Measurements from ENCODE around the gene C7orf57. TPM values are rescaled to one million over a fixed set of nuclear protein-coding genes. Genes with fewer than 3 reads are reported as not detected.

C7orf57 gene
- polyA plus RNA-seq, 3 donors: 0.05 TPM; not detected in 2

- H3K4me1 ChIP-seq (ENCODE audit: control insufficient read depth in 1 of 2, insufficient read depth in 2 of 2, low read length in 2 of 2): peaks cover 9 to 12% of the 10 kb centered on the region in 2 donors
- Mint-ChIP-seq H3K4me3 (no peak overlapping the region), H3K27me3 (ENCODE audit: low read depth in 3 of 3) (peaks cover 0 to 1% (median 0%) of the 10 kb centered on the region in 3 donors), H3K4me1 (peaks cover 14% of the 10 kb centered on the region), H3K9me3 (peaks cover 8 to 23% (median 14%) of the 10 kb centered on the region in 7 donors), H3K36me3 (peaks cover 2 to 4% of the 10 kb centered on the region in 2 donors), H3K27ac (no peak overlapping the region)
- H3K9ac ChIP-seq (ENCODE audit: insufficient read depth, low read length, poor library complexity, severe bottlenecking): no peak overlapping the region
- TF ChIP-seq, protein P1, sequence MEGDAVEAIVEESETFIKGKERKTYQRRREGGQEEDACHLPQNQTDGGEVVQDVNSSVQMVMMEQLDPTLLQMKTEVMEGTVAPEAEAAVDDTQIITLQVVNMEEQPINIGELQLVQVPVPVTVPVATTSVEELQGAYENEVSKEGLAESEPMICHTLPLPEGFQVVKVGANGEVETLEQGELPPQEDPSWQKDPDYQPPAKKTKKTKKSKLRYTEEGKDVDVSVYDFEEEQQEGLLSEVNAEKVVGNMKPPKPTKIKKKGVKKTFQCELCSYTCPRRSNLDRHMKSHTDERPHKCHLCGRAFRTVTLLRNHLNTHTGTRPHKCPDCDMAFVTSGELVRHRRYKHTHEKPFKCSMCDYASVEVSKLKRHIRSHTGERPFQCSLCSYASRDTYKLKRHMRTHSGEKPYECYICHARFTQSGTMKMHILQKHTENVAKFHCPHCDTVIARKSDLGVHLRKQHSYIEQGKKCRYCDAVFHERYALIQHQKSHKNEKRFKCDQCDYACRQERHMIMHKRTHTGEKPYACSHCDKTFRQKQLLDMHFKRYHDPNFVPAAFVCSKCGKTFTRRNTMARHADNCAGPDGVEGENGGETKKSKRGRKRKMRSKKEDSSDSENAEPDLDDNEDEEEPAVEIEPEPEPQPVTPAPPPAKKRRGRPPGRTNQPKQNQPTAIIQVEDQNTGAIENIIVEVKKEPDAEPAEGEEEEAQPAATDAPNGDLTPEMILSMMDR (IDR thresholded peaks at IDR 0.05): no peak
- no peaks in the 10 kb centered on the region for H3K79me2 ChIP-seq (ENCODE audit: insufficient read depth, low read length)
- H4K20me1 ChIP-seq (ENCODE audit: insufficient read depth, low read length): no peaks in the 10 kb centered on the region
- no peaks in the 10 kb centered on the region for H3K36me3 ChIP-seq (replicated peaks in 1 of 2; ENCODE audit: control insufficient read depth in 1 of 2, insufficient read depth in 2 of 2, low read length in 2 of 2)
- intact Hi-C loops (cut with micrococcal nuclease): no loop called here
- H3K27ac ChIP-seq (ENCODE audit: low read depth in 1 of 2, low read length in 2 of 2): no peak overlapping the region
- H3K27me3 ChIP-seq (ENCODE audit: control insufficient read depth in 2 of 2, insufficient read depth in 2 of 2, low read length in 2 of 2): no peaks in the 10 kb centered on the region
- no peaks in the 10 kb centered on the region for H3K9me3 ChIP-seq (replicated peaks in 1 of 2; ENCODE audit: control insufficient read depth in 1 of 2, insufficient read depth in 1 of 2, low read length in 2 of 2)
- no peak overlapping the region for H2AFZ ChIP-seq (ENCODE audit: insufficient read depth, low read depth, low read length, poor library complexity, severe bottlenecking)
- H3K4me2 ChIP-seq (replicated peaks; ENCODE audit: extremely low read depth, low read length, poor library complexity, severe bottlenecking): no peak overlapping the region
- no peak for DNase-seq
- no peak overlapping the region for H3K4me3 ChIP-seq (replicated peaks in 1 of 3; ENCODE audit: low read depth in 2 of 3, low read length in 3 of 3)
- 86% methylated on average over 1 of the region's 5 CpGs for WGBS (ENCODE audit: insufficient coverage)
These were observed 24.4 kb downstream of the C7orf57 start for GRCh38 chr7:48059706-48060105.

- no peak overlapping the region for H3K9ac ChIP-seq (ENCODE audit: insufficient read depth, low read length, poor library complexity, severe bottlenecking)
- H3K79me2 ChIP-seq (ENCODE audit: insufficient read depth, low read length): no peaks in the 10 kb centered on the region
- whole genome bisulfite sequencing (ENCODE audit: insufficient coverage): no CpG with 5 or more reads among the region's 1 CpG
- no peaks in the 10 kb centered on the region for H3K27me3 ChIP-seq (ENCODE audit: control insufficient read depth in 2 of 2, insufficient read depth in 2 of 2, low read length in 2 of 2)
- H3K36me3 ChIP-seq (replicated peaks in 1 of 2; ENCODE audit: control insufficient read depth in 1 of 2, insufficient read depth in 2 of 2, low read length in 2 of 2): no peaks in the 10 kb centered on the region
- H3K9me3 ChIP-seq (replicated peaks in 1 of 2; ENCODE audit: control insufficient read depth in 1 of 2, insufficient read depth in 1 of 2, low read length in 2 of 2): no peaks in the 10 kb centered on the region
- no peak overlapping the region for H3K4me3 ChIP-seq (replicated peaks in 1 of 3; ENCODE audit: low read depth in 2 of 3, low read length in 3 of 3)
- peaks cover 8 to 18% of the 10 kb centered on the region in 2 donors for H3K4me1 ChIP-seq (ENCODE audit: control insufficient read depth in 1 of 2, insufficient read depth in 2 of 2, low read length in 2 of 2)
- intact Hi-C loops (cut with micrococcal nuclease): no loop called here
- Mint-ChIP-seq H3K9me3 (peaks cover 2 to 11% (median 5%) of the 10 kb centered on the region in 7 donors), H3K27me3 (ENCODE audit: low read depth in 3 of 3) (peaks cover 0 to 2% (median 2%) of the 10 kb centered on the region in 3 donors), H3K4me3 (no peak overlapping the region), H3K27ac (no peak overlapping the region), H3K36me3 (peaks cover 0 to 4% of the 10 kb centered on the region in 2 donors), H3K4me1 (peaks cover 18% of the 10 kb centered on the region)
- no peak overlapping the region for H2AFZ ChIP-seq (ENCODE audit: insufficient read depth, low read depth, low read length, poor library complexity, severe bottlenecking)
- no peak overlapping the region for H3K27ac ChIP-seq (ENCODE audit: low read depth in 1 of 2, low read length in 2 of 2)
- H4K20me1 ChIP-seq (ENCODE audit: insufficient read depth, low read length): no peaks in the 10 kb centered on the region
- no peak for DNase-seq
- no peak overlapping the region for H3K4me2 ChIP-seq (replicated peaks; ENCODE audit: extremely low read depth, low read length, poor library complexity, severe bottlenecking)
- TF ChIP-seq, protein P1 (IDR thresholded peaks at IDR 0.05): no peak
These were observed 28.6 kb downstream of the C7orf57 start for GRCh38 chr7:48063985-48064384.
